Osteoblast (primary cell): ENCODE data around the gene PFN3. TPM values are rescaled to one million over a fixed set of nuclear protein-coding genes. Genes with fewer than 3 reads are reported as not detected.
A peak's percentile ranks its signal among the peaks of the same experiment; 100 is the strongest.
"Not testable (repeated sequence)": the region's sequence is repeated elsewhere in the genome, so short reads cannot be mapped to it uniquely, and the experiment has no call there.

Experiments
- DNase-seq: peaks from one replicate; pipeline ENCODE4 v3.0.0; 2011; ENCODE audit warnings: low spot score, mixed read lengths; ENCODE audit not compliant: insufficient read length; ENCODE audit errors: missing footprints
- H2AFZ ChIP-seq: 2 replicates; pipeline ENCODE4 v1.6.0; 2011; ENCODE audit warnings: mild to moderate bottlenecking, low read length
- H3K27ac ChIP-seq: 2 replicates; pipeline ENCODE4 v1.5.1; 2011; ENCODE audit warnings: mild to moderate bottlenecking, low read depth, low read length, moderate library complexity
- H3K27me3 ChIP-seq: 2 replicates; pipeline ENCODE4 v1.6.0; 2012; ENCODE audit warnings: mild to moderate bottlenecking, control low read depth, inconsistent platforms, low read length, moderate library complexity; ENCODE audit not compliant: insufficient read depth
- H3K36me3 ChIP-seq: 2 replicates; pipeline ENCODE4 v1.5.1; 2011; ENCODE audit warnings: mild to moderate bottlenecking, low read length, control low read depth, moderate library complexity; ENCODE audit not compliant: insufficient read depth
- H3K4me1 ChIP-seq: 2 replicates; pipeline ENCODE4 v1.5.1; 2011; ENCODE audit warnings: mild to moderate bottlenecking, low read length, control low read depth, moderate library complexity; ENCODE audit not compliant: insufficient read depth
- H3K4me2 ChIP-seq: 2 replicates; pipeline ENCODE4 v1.6.0; 2011; ENCODE audit warnings: mild to moderate bottlenecking, low read length; ENCODE audit not compliant: insufficient read depth
- H3K4me3 ChIP-seq: fragments of 200-600 bp; sonication (generic); 3 replicates; pipeline ENCODE4 v1.5.1; 2012; ENCODE audit warnings: mild to moderate bottlenecking, low read length, inconsistent platforms; ENCODE audit not compliant: insufficient read depth
- H3K79me2 ChIP-seq: 2 replicates; pipeline ENCODE4 v1.6.0; 2012; ENCODE audit warnings: mild to moderate bottlenecking, low read length, control low read depth, inconsistent platforms; ENCODE audit not compliant: insufficient read depth
- H3K9me3 ChIP-seq: 2 replicates; pipeline ENCODE4 v1.5.1; 2011; ENCODE audit warnings: low read depth, low read length, control low read depth
- H4K20me1 ChIP-seq: 2 replicates; pipeline ENCODE4 v1.6.0; 2012; ENCODE audit warnings: mild to moderate bottlenecking, low read length, control low read depth; ENCODE audit not compliant: insufficient read depth
- total RNA-seq: library from RNA; depleted of rRNA; stranded (reverse); fragments of >200 nt; gene quantifications from 2 replicates; pipeline ENCODE4 v1.2.3, GENCODE V29; 2012
- TF ChIP-seq, protein P1 (sequence below): IDR thresholded peaks from 2 replicates; pipeline ENCODE4 v1.5.1; 2011; ENCODE audit warnings: mild to moderate bottlenecking, low read depth, low read length, moderate library complexity; ENCODE audit errors: extremely low read depth

Gene PFN3
- total RNA-seq, 1 donor, result not detected

DNA sequence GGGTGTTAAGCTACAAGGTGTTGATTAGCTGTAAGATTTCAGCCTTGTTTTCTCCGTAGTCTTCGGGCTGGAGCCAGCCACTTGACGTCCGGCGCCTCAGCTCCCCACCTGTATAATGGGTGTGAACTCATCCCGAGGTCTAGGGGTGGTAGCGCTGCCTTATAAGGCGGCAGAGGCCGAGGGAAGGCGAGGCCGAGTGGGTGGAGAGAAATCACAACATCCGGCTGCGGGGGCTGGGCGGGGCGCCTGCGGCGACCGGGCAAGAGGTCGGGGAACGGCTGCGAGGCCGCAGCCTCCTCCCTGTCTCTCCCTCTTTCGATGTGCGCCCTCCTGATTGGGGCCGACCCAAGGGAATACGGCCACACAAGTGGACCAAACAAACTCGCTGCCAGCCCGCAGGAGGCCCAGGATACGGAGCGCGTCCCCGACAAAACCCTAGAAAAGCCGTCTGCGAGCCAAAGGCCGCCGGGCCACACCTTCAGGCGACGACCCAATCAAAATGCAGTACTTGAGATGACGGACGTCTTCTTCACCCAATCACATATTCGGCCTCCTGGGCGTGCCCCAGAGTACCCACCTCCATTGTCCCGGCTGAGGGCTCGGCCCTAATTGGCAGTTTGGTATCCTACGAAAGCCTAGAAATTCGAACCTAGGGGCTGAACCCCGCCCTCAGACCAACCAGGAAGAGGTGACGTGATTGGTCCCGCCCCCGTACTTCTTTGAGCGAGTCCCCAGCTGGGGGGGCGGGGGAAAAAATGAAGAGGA is 25.5 kb upstream of the PFN3 start:
- peak overlapping the region; percentile 78 for H3K27ac ChIP-seq
- no peaks in the 10 kb centered on the region for H3K9me3 ChIP-seq
- H3K4me1 ChIP-seq, result peaks cover 20% of the 10 kb centered on the region
- TF ChIP-seq, protein P1, sequence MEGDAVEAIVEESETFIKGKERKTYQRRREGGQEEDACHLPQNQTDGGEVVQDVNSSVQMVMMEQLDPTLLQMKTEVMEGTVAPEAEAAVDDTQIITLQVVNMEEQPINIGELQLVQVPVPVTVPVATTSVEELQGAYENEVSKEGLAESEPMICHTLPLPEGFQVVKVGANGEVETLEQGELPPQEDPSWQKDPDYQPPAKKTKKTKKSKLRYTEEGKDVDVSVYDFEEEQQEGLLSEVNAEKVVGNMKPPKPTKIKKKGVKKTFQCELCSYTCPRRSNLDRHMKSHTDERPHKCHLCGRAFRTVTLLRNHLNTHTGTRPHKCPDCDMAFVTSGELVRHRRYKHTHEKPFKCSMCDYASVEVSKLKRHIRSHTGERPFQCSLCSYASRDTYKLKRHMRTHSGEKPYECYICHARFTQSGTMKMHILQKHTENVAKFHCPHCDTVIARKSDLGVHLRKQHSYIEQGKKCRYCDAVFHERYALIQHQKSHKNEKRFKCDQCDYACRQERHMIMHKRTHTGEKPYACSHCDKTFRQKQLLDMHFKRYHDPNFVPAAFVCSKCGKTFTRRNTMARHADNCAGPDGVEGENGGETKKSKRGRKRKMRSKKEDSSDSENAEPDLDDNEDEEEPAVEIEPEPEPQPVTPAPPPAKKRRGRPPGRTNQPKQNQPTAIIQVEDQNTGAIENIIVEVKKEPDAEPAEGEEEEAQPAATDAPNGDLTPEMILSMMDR, result no peak
- H3K27me3 ChIP-seq, result no peaks in the 10 kb centered on the region
- H4K20me1 ChIP-seq, result peaks cover 15% of the 10 kb centered on the region
- peak overlapping the region; percentile 96 for H2AFZ ChIP-seq
- H3K4me2 ChIP-seq, result peak overlapping the region; percentile 90
- no peaks in the 10 kb centered on the region for H3K36me3 ChIP-seq
- peak overlapping the region; percentile 85 for H3K4me3 ChIP-seq
- peak; percentile 100 for DNase-seq
- peaks cover 30% of the 10 kb centered on the region for H3K79me2 ChIP-seq

DNA sequence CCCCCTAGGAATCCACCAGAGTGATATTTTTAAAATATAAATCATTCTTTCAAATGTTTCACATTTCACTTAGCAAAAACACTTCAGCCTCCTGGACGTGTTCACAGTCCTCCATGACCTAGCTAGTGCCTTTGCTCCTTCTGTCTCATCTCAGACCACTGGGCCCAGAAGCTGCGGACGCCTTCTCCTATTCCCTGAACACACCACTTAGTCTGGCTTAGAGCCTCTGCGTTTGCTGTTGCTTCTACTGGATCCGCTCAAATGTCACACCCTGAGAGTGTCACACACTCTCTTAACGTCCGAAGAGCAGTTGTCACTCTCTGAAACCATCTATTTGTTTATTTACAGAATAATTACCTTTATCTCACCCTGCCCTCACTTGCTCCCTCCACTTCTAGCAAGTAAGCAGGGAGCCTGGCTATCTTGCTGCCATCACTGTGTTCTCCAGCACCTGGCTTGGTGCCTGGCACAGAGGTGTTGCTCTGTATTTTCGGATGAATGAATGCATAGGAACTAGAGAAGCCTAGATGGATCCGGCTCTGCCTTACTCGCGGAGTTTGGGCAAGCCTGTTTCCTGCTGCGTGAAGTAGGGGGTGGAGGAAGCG is 24.8 kb upstream of the PFN3 start:
- Histone ChIP-seq H4K20me1 (peaks cover 14% of the 10 kb centered on the region), H2AFZ (peak overlapping the region; percentile 96), H3K4me1 (peaks cover 20% of the 10 kb centered on the region), H3K4me2 (peak overlapping the region; percentile 90), H3K27me3 (no peaks in the 10 kb centered on the region), H3K79me2 (peaks cover 30% of the 10 kb centered on the region), H3K9me3 (no peaks in the 10 kb centered on the region), H3K36me3 (no peaks in the 10 kb centered on the region), H3K4me3 (peak overlapping the region; percentile 85), H3K27ac (peak overlapping the region; percentile 78)
- TF ChIP-seq, protein P1, result no peak
- DNase-seq, result no peak

DNA sequence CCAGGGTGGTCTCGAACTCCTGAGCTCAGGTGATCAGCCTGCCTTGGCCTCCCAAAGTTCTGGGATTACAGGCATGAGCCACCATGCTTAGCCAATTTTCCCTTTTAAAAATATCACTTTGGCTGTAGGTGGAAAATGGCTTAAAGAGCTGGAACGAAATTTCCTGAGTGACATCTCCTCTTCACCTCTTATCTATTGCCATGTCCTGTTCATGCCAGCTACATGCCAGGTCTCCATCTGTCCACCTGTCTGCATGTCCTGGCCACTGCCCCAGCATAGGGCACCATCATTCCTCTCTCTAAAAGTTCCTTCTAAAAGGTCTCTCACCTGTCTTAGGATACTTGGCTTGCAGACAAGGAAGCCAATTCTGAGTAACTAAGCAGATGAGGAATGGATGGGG is 23.2 kb upstream of the PFN3 start:
- Histone ChIP-seq H3K27ac (no peak overlapping the region), H3K4me1 (peaks cover 20% of the 10 kb centered on the region), H2AFZ (no peak overlapping the region), H3K4me3 (no peak overlapping the region), H3K79me2 (peaks cover 19% of the 10 kb centered on the region), H3K27me3 (no peaks in the 10 kb centered on the region), H3K36me3 (no peaks in the 10 kb centered on the region), H4K20me1 (peaks cover 7% of the 10 kb centered on the region), H3K9me3 (no peaks in the 10 kb centered on the region), H3K4me2 (no peak overlapping the region)
- TF ChIP-seq, protein P1, result no peak
- no peak for DNase-seq

DNA sequence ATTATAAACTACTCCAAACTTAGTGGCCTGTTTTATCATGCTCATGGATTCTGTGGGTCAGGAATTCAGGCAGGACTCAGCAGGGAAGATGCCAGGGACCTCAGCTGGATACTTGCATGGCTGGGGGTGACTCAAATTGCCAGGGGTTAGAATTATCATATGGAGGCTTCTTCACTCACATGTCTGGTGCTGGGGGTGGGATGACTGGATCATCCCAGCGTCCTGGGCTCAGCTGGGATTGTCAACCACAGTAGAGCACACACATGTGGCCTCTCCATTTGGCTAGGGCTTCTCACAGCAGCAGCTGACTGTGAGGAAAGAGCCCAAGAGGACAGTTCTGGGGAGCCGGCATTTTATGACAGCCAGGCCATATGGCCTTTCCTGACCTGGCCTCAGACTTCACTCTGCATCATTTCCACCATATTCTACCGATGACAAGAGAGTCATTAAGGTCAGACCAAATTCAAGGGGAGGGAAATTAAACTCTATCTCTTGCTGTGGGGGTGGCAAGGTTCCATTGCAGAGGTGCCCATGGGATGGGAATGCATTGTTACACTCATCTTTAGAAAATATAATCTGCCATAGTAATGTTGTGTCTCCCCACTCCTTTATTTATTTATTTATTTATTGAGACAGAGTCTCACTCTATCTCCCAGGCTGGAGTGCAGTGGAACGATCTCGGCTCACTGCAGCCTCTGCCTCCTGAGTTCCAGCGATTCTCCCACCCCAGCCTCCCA is 20.8 kb upstream of the PFN3 start:
- no peak overlapping the region for H3K4me2 ChIP-seq

DNA sequence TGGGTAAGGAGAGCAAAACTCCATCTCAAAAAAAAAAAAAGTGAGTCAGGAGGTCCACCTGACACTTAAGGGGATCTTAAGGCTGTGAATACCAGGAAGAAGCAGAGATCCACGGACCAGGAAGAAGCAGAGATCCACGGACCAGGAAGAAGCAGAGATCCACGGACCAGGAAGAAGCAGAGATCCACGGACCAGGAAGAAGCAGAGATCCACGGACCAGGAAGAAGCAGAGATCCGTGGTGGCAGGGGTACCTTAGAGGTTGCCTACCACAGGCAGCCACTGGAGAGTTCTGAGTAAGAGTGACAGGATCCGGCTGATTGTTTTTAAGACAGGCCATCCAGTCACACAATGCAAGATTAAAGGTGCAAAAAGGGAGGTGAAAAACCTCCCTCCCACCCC is 20.0 kb upstream of the PFN3 start:
- not testable (repeated sequence) for H3K4me2 ChIP-seq, H3K27ac ChIP-seq, H4K20me1 ChIP-seq, H3K4me3 ChIP-seq, H3K4me1 ChIP-seq, H3K36me3 ChIP-seq, H3K27me3 ChIP-seq, H3K79me2 ChIP-seq, H3K9me3 ChIP-seq, H2AFZ ChIP-seq
- peak; percentile 21 for DNase-seq

More for the DNA sequence above, 20.8 kb upstream of the PFN3 start:
- no peak overlapping the region for H2AFZ ChIP-seq
- DNase-seq, result peak; percentile 44
- H3K27me3 ChIP-seq, result no peaks in the 10 kb centered on the region
- TF ChIP-seq, protein P1, result no peak
- H3K36me3 ChIP-seq, result no peaks in the 10 kb centered on the region
- no peaks in the 10 kb centered on the region for H4K20me1 ChIP-seq
- H3K79me2 ChIP-seq, result no peaks in the 10 kb centered on the region
- H3K9me3 ChIP-seq, result no peaks in the 10 kb centered on the region
- no peak overlapping the region for H3K4me3 ChIP-seq
- peaks cover 7% of the 10 kb centered on the region for H3K4me1 ChIP-seq
- no peak overlapping the region for H3K27ac ChIP-seq
